GM19467 (cell line): ENCODE measurements around the gene PEPD.

ENCODE experiments used
- ATAC-seq: cut with Tn5 transposase; IDR thresholded peaks from one replicate; pipeline ENCODE4 v1.9.1; 2021; ENCODE audit warnings: mild to moderate bottlenecking, moderate library complexity; ENCODE audit not compliant: unreplicated experiment

The PEPD gene

DNA sequence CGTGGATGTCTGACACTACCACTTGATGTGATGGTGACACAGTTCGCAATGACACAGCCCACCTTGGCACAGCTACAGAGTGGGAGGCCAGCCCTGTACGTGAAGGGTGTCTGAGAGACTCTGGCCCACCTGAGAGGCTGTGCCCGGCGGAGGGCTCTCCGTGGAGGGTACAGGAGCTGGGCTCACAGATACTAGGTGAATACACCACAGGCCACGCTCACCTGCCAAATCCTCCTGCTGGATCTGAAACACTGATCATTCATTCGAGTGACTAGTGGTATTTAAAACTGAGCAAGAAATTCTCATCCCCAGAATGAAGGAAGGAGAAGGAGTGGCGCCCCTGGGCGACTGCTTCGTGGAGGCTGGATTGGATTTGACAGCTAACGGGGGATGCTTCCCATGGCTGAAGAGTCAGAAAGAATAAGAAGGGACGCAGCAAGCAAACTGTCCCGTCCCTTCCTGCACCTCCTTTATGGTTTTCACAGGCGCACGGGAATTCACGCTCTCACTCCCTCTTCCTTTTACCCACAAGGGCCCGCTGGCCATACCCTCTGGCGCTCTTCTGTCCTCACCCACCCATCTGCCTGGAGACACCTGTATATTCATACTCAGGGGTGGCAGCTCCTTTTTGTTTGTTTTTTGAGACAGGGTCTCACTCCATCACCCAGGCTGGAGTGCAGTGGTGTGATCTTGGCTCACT is 123.1 kb downstream of the PEPD start:
- no peak for ATAC-seq

DNA sequence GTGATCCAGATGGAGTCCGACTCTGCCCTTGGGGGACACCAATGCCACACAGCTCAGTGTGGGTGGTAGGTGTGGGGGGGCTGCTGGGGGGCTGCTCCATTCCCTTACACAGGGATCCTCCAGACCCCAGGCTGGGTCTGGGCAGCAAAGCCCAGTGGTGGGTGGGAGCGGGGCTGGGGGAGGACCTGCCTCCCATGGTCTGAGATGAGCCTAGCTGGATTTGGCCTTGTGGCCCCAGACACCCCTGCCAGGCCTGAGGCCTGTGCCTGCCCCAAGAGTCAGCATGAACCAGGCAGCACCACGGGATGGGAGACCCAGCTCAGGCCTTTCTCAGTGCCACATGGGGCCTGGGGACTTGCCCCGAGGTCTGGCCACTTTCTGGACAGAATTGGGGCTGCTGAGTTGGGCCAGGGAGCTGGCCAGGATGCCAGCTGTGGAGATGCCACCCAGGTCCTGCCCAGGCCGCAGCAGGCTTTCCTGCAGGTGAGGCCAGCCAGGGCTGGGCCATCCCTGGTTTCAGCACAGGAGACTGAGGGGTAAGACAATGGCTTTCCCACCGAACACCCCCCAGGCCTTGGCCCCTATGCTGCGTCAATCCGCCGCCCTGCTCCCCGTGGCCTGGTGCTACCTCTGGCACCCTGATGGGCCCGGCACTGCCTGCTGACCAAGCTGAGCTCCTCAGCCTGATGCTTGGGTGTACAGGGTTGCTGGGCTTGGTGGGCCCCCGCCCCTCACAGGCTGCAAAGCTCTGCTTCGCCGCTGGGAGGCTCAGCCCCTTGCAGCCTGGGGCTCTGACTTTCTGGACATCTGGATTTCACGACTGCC is 123.8 kb downstream of the PEPD start:
- ATAC-seq, result no peak

DNA sequence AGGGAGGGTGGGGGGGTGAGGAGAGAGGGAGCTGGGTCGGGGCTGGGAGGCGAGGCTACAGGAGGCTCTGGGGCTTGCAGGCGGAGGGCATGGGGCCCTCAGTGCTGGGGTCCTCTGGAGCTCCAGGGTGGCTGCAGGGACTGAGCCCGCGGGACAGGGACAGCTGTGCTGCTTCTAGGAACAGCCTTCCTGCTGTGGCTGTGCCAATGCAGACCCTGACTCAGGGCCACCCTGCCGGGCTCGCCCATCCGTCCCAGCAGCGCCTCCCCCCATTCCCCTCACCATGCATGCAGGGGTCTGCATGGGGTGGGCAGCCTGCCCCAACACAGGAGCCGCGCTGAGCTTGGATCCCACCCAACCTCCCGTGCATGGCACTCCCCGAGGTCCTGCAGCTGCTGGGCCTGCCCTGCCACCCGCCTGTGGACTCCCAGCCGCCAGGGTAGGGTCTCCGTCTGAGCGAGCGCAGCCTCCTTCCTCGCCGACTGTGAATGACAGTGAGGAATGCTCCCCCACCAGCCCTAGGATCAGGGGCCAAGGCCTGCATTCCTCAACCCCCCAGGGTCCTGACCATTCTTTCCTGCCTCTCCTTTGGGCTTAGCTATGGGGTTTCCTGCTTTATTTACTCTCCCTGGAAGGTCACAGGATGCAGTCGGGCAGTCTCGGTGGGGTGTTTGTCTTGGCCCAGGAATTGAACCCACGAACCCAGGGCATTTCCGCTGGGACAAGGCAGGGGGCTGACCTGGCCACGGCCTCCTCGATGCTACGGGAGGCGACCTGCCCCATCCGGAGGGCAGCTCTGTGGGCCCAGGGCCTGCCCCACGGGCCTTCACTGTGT is 124.7 kb downstream of the PEPD start:
- no peak for ATAC-seq

DNA sequence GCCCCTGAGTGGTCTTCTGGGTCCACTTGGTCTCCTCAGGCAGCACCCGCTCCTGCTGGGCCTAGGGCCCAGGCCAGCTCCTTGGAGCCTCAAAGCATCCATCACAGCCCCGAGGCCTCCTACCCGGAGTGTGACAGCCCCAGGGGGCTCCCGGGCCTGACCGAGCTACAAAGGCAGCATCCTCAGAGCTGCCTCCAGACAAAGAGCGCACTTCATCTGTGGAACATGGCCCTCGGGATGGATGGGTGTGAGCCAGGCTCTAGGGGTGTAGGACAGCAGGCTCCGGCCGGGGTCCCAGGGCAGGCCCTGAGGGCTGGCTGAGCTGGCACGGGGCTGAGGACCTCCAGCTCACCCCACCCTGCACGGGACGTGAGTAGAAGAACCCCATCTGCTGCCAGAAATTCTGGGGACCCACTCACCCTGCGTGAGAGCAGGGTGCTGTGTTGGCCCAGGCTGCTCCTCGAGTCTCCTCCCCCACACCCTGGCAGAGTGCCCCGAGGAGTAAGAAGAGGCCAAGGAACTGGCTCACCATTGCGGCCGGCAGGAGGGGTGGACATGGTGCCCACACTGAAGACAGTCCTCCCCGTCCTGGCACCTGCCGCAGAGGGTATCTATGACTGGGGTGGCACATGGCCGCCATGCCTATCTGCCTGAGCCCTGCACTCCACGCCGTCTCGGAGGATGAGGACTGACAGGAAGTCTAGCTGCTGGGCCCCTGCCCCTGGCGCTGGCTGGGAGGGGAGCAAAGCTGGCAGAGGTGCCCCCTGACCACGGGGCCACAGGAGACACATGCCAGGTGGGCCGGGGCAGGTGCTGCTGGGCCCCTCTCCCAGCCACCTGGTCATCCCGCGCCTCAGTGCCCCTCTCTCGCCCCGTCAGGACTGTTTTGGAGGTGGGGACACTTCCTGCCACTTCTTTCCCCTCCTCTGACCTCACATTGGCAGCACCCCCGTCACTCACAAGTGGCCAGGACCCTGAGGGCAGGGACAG is 125.7 kb downstream of the PEPD start:
- no peak for ATAC-seq

DNA sequence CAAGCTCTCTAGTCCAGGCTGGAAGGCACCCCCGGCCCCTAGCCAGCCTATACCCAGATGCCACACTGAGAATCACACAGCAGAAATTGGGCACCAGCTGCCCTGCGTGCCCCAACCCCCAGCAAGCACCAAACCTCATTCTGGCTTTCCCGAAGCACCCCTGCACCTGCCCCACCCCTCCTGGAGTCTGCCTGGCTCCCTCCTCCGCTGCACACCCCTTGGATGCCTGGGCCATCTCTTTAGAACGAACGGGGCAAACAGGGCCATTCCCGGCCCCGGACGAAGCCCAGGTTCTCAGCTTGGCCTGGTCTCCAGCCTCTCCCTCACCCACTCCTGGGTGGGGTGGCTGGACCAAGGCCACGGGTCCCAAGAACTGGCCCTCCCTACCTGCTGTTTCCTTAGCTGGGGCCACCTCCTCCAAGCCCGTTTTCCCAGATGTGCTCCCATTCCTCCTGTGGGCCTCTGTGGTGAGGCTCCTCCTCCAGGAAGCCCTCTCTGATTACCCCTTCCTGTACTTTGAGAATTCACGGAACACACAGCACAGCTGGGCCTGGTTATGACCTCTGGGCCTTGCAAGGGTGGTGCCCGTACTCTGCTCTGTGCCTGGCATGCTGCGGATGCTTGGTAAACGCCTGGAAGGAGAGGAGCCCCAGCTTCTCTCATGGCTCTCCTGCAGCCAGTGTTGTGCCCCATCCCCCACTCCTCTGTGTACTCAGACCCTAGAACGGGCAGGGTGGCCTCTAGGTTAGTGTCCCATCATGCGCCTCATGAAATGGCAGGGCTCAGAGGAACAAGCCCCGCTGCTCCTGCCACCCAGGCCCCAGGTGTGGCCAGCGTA is 126.6 kb downstream of the PEPD start:
- no peak for ATAC-seq

DNA sequence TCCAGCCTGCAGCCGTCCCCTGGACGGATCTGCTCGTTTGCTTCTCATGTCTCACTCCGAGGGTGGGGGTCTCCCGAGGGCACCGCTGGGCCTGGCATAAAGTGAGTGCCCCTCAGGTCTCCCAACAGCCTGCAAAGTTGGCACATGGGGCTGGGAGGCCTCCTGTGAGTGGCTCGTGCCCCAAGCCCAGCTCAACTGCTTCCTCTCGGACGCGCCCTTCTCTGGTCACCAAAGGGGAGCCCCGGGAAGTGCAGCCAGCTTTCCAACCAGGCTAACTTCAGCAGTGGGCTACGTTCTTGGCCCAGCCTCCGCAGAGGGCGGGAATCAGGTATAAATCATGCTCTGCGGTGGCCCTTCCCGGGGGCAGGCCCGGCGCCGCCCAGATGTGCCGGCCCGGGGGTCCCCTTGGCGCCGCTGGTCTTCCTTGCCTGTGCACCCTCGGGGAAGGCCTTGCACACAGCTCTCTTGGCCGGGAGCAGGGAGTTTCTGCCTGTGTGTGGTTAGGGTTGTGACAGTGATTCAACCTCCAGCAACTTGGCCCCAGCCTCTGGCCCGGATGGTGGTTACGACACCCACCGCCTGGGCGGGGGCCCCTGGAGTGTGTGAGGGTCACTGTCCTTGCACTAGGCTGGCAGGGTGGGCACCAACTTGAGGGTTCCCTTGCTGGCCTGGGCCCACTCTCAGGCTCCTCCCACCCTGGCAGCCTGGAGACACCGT is 127.4 kb downstream of the PEPD start:
- ATAC-seq, result no peak

DNA sequence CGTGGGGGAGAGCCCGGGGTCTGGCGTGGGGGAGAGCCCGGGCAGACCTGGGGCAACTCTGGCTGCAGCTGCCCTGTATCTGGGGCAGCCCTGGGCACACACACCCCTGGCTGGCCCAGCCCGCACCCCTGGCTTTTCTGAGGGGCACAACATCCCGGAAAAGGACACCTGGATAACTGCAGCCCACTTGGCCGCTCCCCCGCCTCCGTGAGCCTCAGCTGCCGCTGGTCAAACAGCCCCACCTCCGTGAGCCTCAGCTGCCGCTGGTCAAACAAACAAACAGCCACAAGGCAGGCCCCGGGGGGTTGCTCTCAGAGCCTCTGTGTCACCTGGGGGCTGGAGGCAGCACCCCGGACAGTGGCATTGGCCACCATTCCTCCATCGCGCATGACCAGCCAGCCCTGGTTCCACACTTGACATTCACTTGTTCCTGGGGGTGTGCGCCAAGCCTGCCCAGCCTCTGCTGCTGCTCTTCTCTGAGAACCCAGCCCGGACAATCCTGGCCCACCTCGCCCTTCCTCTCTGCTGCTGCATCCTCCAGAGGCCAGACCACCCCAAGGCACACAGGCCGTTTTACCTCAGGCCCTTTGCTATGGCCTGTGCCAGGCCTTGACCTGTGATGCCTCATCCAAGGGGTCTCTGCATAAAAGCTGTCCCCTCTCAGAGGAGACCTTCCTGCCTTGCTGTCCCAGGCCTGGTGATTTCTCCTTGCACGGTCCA is 128.1 kb downstream of the PEPD start:
- no peak for ATAC-seq

DNA sequence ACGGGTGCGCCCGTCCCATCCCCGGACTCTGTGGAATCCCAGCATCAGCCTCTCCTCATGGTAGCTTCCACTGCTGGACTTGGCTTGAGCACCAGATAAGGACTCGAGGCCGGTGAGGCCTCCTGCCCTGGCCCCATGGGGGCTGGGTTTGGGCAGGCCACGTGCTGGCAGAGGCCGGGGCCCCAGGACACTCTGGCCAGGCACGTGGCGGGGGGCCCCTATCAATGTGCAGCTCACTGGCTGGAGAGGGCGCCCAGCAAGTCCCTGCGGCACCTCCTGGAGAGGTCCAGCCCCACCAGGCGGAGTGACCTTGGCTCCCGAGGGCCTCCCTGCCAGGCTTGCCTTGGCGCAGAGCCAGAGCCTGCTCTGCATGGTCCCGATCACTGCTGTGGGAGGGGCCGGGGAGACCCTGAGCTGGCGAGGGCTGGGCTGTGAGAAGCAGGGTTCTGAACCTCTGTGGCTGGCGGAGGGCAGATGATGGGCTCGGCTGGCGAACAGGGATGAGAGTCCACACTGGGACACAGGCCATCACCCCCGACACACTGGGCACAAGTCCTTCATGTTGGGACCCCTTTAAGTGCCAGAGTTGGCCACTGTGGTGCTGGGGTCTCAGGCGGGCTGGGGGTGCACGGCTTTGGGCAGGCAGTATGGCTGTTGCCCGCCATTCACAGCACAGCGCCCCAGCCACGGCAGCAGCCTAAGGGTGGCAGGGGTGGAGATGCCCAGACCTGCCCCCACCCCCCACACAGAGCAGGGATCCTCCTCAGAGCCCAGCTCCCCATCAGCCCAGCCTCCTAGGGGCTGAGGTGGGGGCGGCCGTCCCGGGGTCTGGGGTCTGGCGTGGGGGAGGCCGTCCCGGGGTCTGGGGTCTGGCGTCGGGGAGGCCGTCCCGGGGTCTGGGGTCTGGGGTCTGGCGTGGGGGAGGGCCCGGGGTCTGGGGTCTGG is 129.0 kb downstream of the PEPD start:
- no peak for ATAC-seq

DNA sequence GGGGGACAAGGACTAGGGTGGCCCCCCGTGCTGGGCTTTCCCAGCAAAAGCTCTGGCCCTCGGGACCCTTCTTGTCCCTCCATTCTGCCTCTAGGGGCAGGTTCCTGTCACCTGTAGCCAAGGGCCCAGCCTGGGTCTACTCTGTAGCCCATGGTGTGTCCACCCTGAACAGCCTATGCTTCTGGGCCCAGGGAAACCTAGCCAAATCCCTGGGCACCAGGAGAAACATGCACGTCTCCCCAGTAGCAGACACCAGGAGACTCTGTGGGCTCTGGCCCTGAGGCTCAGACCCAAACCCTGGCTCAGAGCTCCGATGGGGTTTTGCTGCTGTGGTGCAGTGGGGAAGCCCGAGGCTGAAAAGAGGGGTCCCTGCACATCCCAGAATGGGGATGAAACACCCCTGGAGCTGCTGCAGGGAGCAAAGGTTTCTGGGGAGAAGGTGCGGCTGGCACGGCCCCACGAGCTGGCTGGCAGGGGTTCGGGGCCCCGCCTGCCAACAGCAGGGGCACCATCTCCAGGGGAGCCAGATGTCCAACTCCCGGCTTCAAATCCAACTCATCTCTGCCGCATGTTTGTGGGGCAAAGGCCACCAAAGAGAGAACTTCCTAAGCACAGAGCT is 129.9 kb downstream of the PEPD start:
- no peak for ATAC-seq

DNA sequence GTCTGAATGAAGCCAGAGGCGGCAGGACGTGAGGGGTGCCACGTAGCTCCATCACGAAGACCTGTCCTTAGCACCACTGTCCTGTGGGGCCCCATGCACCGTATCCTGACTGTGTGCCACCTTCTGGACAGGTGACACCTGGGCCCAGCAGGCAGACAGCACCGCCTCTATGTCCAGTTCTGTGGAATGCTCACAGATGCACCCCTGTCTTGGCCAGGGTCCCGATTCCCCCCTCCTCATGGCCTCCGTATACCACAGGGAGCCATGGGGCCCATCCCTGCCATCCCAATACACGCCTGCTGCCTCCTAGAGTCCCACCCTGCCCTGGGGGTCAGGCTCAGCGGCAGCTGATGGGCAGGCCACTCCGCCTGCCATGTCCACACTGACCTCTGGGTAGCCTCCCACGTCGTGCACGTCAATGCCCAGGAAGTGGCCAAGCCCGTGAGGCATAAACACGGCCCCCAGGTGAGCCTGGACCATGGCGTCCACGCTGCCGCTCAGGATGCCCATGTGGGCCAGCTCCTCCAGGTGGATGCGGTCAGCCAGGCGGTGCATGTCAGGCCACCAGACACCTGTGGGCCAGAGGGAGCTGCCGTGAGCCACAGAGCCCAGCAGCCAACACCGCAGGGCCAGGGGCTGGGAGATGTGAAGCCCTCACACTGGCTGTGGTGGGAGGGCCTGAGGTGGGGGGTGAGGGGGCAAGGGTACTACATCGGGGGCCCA is 130.5 kb downstream of the PEPD start:
- ATAC-seq, result no peak

DNA sequence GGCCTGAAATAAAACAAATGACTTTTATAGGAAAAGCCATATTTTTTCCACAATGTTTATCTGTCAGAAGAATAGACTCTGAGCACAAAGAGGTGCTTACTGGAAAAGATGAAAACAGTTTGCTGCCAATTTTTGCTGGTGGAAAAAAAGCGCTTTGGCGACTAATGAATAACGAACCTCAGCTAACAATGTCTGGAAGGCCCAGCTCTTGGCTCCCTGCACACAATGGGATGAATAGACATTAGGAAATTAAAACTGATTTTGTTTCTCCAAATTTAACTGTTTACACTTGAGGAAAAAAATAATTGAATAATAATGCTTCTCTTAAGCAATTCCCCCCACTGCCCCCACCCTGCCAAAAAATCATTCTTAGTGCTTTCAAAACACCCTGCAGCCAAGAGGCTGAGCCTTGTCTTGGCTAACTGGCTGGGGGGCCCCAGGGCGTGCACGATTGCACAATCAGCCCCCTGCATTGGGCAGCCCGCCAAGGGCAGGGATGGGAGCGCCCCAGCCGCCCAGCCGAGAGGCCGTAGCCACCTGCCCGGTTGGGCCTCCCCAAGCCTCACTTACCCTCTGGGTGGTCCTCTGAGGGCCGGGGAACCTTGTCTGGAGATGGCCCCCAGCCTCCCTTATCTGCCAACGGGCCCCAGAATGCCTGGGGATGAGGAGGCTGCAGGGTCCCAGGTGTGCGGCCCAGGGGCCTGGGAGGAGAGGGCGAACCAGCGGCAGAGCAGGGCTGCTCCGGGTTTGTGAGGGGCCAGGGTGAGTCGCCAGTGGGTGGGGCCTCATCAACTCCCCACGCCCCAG is 131.3 kb downstream of the PEPD start:
- no peak for ATAC-seq

DNA sequence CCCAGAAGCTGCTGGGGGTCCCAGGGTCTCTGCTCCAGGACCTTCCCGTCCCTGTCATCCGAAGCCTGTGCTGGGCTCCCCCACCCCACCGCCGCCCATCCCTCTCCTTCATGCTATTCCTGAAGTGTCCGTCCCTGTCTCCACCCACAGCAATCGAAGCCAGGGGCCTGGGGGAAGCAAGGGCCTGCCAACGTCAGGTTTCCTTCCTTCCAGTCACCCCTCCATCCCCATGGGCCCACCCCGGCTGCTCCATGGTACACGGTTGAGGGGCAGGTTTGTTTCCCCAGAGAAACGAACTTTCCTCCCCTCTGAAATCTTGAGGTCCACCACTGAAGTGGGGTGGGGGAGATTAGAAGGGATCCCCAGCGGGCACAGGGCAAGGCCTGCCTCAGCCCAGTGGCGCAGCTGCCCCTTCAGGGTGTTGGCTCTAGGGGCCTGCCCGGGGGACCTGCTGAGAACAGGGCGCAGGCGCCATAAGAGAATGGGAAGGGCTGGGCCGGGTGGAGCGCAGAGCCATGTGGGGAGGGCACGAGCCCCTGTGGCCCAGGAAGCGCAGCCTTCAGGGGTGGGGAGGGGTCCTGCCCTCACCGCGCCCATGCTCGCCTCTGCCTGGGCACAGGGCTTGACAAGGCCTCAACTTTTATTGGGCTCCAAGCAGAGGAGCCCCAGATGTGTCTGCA is 132.0 kb downstream of the PEPD start:
- no peak for ATAC-seq

DNA sequence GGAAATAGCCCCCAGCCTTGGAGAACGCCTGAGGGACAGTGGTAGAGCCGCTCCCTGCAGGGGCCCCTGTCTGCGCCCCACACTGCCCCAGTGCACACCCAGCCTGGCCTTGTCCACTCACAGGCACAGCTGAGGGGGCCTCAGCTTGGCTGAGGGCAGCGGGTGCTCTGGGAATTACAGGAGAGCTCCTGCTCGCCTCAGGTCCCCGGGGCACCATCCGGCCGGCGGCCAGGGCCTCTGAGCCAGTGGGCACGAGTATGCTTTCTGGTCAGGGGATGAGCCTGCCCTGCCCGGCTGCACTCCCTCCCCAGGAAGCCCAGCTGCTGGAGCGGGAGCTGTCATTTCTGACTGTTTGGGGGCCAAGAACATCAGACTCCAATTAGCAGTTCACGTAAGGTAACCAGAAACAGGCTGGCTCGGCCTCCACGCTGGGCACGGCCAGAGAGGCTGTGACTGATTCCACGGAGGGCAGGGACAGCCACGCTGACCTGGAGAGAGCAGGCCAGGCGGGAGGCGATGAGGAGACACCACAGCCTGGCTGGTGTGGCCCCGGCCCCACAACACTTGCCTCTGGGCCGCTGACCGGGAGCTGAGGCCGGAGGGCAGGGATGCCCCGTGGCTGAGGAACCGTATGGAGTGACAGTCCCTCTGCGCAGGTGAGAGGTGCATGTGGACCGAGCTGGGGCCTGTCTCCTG is 132.7 kb downstream of the PEPD start:
- no peak for ATAC-seq

DNA sequence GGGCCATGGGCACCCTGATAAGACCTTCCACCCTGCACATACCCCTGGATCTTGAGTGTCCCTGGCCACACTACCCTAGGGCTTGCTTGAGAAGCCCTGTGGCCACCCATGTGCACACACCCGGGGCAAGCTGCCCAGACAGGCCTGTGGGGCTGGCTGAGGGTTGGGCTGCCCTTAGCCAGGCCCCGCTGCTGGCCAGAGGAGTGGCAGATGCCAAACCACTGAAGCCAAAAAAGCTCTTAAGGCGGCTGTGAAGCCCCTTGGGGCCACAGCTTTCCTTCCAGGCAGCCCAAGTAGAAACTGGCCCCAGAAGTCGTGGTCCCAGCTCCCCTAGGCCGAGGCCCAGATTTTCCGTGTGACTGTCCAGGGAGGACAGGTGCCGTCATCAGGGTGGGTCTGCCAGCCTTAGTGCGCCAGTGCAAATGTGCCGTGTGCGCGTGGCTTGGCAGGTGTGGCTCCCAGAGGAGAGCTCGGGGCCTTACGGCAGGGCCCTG is 133.3 kb downstream of the PEPD start:
- no peak for ATAC-seq
